Thyroid gland (tissue), 4 donors: ENCODE measurements around the gene MIEF1.
"Not testable (repeated sequence)": the region's sequence is repeated elsewhere in the genome, so short reads cannot be mapped to it uniquely, and the experiment has no call there.

Experiments
- POLR2A ChIP-seq, 2 donors: fragments of 450-650 bp; IDR thresholded peaks; one replicate each; pipeline ENCODE4 v1.6.1; 2017; ENCODE audit warnings: antibody characterized with exemption in 2 of 2, mild to moderate bottlenecking in 2 of 2, moderate library complexity in 1 of 2
- TF ChIP-seq, protein P1 (sequence below), 6 experiments: fragments of 200-600 bp in 3 of 6; fragments of 450-650 bp in 3 of 6; sonication (generic) in 3 of 6; IDR thresholded peaks; one replicate each; pipeline ENCODE4 v1.5.1; 2016 to 2019; ENCODE audit warnings: antibody characterized with exemption in 6 of 6, mild to moderate bottlenecking in 2 of 6, inconsistent platforms in 1 of 6, moderate library complexity in 1 of 6

DNA sequence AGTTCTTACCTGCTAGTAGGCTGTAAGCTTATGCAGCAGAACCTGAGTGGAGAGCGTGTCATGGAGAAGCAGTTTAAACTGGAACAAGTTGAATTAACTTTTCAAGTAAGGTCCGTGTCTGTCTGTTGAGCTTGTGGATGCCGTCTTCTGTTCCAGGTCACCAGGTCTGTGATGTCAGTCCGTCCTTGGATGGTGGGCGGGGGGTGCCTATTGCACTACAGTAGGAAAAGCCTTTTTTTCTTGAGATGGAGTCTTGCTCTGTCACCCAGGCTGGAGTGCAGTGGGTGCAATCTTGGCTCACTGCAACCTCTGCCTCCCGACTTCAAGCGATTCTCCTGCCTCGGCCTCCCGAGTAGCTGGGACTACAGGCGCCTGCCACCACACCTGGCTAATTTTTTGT is 4.9 kb downstream of the MIEF1 start:
- TF ChIP-seq, protein P1, sequence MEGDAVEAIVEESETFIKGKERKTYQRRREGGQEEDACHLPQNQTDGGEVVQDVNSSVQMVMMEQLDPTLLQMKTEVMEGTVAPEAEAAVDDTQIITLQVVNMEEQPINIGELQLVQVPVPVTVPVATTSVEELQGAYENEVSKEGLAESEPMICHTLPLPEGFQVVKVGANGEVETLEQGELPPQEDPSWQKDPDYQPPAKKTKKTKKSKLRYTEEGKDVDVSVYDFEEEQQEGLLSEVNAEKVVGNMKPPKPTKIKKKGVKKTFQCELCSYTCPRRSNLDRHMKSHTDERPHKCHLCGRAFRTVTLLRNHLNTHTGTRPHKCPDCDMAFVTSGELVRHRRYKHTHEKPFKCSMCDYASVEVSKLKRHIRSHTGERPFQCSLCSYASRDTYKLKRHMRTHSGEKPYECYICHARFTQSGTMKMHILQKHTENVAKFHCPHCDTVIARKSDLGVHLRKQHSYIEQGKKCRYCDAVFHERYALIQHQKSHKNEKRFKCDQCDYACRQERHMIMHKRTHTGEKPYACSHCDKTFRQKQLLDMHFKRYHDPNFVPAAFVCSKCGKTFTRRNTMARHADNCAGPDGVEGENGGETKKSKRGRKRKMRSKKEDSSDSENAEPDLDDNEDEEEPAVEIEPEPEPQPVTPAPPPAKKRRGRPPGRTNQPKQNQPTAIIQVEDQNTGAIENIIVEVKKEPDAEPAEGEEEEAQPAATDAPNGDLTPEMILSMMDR (IDR thresholded peaks at IDR 0.05): not testable (repeated sequence)
- not testable (repeated sequence) for TF ChIP-seq POLR2A (IDR thresholded peaks at IDR 0.05)
